Nephron (organoid): ENCODE results near the gene AHRR.

Source experiments
- H3K27ac Mint-ChIP-seq, 3 experiments: 2 replicates each; pipeline ENCODE4 v1.8.0; 2020; ENCODE audit warnings: mixed read lengths in 3 of 3, mild to moderate bottlenecking in 2 of 3, moderate library complexity in 1 of 3
- H3K27me3 Mint-ChIP-seq: 2 replicates; pipeline ENCODE4 v1.8.0; 2021; ENCODE audit warnings: low read depth, mild to moderate bottlenecking, moderate library complexity, mixed read lengths
- H3K36me3 Mint-ChIP-seq: 2 replicates; pipeline ENCODE4 v1.8.0; 2020; ENCODE audit warnings: low read depth, mixed read lengths
- H3K4me1 Mint-ChIP-seq: 2 replicates; pipeline ENCODE4 v1.8.0; 2020; ENCODE audit warnings: mixed read lengths
- H3K4me3 Mint-ChIP-seq, 3 experiments: 2 replicates each; pipeline ENCODE4 v1.8.0; 2020; ENCODE audit warnings: mild to moderate bottlenecking in 3 of 3, mixed read lengths in 3 of 3, moderate library complexity in 2 of 3
- H3K9me3 Mint-ChIP-seq: 2 replicates; pipeline ENCODE4 v1.8.0; 2020; ENCODE audit warnings: mixed read lengths
- TF ChIP-seq, protein P1 (sequence below), 3 experiments: fragments of 200-600 bp; sonication (generic); IDR thresholded peaks; one replicate each; pipeline ENCODE4 v1.5.0; 2021; ENCODE audit warnings: antibody characterized with exemption in 3 of 3; ENCODE audit not compliant: unreplicated experiment in 3 of 3

The AHRR gene

DNA sequence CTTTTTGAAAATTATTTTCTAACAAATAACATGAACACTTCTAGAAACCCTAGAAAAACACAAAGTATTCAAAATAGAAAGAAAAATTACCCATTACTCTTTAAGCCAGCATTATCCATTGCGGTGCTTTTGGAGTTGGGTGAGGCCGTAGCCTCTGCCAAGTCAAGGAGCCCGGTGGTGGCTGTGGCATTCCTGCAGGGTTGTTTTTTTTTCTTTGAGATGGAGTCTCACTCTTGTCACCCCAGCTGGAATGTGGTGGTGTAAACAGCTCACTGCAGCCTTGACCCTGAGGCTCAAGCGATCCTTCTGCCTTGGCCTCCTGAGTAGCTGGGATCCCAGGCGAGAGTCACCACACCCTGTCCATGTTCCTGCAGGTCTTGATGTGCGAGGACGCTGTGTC, 8.2 kb upstream of the AHRR start:
- no peaks in the 10 kb centered on the region for H3K9me3 Mint-ChIP-seq
- H3K4me1 Mint-ChIP-seq, result peaks cover 5% of the 10 kb centered on the region
- peaks cover 17% of the 10 kb centered on the region for H3K27me3 Mint-ChIP-seq
- H3K27ac Mint-ChIP-seq, result no peak overlapping the region
- TF ChIP-seq, protein P1, sequence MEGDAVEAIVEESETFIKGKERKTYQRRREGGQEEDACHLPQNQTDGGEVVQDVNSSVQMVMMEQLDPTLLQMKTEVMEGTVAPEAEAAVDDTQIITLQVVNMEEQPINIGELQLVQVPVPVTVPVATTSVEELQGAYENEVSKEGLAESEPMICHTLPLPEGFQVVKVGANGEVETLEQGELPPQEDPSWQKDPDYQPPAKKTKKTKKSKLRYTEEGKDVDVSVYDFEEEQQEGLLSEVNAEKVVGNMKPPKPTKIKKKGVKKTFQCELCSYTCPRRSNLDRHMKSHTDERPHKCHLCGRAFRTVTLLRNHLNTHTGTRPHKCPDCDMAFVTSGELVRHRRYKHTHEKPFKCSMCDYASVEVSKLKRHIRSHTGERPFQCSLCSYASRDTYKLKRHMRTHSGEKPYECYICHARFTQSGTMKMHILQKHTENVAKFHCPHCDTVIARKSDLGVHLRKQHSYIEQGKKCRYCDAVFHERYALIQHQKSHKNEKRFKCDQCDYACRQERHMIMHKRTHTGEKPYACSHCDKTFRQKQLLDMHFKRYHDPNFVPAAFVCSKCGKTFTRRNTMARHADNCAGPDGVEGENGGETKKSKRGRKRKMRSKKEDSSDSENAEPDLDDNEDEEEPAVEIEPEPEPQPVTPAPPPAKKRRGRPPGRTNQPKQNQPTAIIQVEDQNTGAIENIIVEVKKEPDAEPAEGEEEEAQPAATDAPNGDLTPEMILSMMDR (IDR thresholded peaks at IDR 0.05; ENCODE audit: unreplicated experiment in 3 of 3), result no peak
- no peak overlapping the region for H3K4me3 Mint-ChIP-seq
- peaks cover 26% of the 10 kb centered on the region for H3K36me3 Mint-ChIP-seq

DNA sequence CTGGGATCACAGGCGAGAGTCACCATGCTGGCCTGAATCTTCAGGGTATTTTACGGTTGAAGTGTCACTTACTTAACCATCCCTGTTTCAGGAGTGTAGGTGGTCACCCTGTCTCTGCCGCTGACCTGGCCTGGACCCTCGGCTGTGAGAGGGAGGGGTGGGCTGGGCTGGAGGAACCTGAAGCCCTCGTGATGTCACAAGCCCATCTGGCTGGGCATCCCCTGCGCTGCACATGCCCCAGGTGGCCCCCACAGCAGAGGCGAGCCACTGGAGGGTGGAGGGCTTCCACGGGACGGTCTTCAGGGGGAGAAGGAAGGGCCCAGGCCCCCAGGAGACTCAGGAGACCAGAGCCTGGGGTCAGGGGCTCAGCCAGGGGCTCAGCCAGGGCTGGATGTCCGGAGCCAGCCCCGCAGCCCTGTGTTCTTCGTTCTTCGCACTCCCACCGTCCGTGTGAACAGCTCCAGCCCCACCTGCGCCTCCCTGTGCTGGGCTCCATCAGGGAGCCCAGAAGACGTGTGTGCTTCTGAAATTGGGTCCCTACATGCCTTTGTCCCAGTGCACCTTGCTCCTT, 7.6 kb upstream of the AHRR start:
- Mint-ChIP-seq H3K4me3 (no peak overlapping the region), H3K27ac (no peak overlapping the region), H3K9me3 (no peaks in the 10 kb centered on the region), H3K27me3 (peaks cover 23% of the 10 kb centered on the region), H3K4me1 (no peaks in the 10 kb centered on the region), H3K36me3 (peaks cover 21% of the 10 kb centered on the region)
- TF ChIP-seq, protein P1 (IDR thresholded peaks at IDR 0.05; ENCODE audit: unreplicated experiment in 3 of 3), result no peak

DNA sequence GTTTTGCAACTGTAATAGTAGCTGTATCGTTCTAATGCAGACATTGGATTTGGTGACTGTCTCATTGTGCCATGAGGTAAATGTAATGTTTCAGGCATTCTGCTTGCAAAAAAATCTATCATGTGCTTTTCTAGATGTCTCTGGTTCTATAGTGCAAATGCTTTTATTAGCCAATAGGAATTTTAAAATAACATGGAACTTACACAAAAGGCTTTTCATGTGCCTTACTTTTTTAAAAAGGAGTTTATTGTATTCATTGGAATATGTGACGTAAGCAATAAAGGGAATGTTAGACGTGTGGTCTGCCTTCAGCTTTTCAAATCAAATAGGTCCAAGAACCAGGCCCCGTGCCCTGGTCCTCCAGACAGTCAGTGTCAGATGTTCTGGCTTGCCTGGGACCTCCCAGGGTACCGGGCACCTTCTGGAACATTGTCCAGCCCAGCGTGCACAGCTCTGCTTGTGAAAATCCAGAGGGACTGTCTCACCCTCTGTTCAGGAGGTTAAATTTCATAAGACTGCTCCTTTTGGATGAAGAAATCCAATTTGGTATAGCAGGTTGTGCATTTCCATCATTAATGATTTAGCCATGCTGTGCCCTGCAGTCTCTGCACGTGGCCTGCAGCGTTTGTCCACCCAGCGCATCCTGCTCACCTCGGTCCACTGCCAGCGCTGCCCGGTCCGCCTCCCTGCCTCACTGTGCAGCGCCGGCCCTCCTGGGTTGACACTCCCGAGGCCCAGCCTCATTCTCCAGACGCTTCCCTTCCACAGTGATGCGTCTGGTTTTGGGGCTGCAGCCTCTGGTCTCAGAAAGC, 6.6 kb upstream of the AHRR start:
- Mint-ChIP-seq H3K27me3 (peaks cover 33% of the 10 kb centered on the region), H3K4me3 (no peak overlapping the region), H3K4me1 (no peaks in the 10 kb centered on the region), H3K36me3 (peaks cover 21% of the 10 kb centered on the region), H3K27ac (no peak overlapping the region), H3K9me3 (no peaks in the 10 kb centered on the region)
- TF ChIP-seq, protein P1 (IDR thresholded peaks at IDR 0.05; ENCODE audit: unreplicated experiment in 3 of 3), result no peak

DNA sequence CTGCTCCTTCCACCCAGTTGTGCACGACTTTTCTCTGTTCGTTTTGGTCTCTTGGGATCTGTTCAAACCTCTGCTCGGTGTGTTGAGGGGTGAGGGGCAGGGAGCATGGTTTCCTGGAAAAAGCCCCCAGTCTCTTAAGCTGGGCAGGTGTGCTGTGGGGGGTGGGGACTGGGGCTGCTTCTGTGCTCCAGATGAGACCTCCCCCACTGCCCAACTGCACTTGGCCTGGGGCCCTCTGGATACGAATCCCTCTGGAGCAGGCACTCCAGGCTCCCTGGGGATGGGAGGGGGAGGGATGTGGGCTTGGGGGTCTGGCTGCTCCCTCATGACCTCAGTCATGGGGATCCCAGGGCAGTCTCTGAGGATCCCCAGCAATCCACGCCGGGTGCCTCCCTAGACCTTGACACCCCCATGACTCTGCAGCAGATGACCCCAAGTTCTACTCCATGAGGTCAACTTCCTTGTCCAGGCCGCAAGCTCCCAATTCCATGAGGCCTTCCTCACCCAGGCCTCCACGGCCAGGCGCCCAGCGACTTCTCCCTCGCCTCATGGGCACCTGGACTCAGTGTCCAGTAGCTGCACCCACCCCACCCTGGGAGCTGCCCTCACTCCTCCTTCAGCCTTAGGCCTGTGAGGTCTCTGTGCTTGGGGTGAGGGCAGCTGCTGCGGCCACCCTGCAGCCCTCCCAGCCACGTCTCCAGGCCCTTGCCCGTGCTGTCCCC, 5.9 kb upstream of the AHRR start:
- peaks cover 41% of the 10 kb centered on the region for H3K27me3 Mint-ChIP-seq
- H3K9me3 Mint-ChIP-seq, result no peaks in the 10 kb centered on the region
- no peak overlapping the region for H3K27ac Mint-ChIP-seq
- TF ChIP-seq, protein P1 (IDR thresholded peaks at IDR 0.05; ENCODE audit: unreplicated experiment in 3 of 3), result no peak
- H3K36me3 Mint-ChIP-seq, result peaks cover 21% of the 10 kb centered on the region
- H3K4me1 Mint-ChIP-seq, result no peaks in the 10 kb centered on the region
- no peak overlapping the region for H3K4me3 Mint-ChIP-seq

DNA sequence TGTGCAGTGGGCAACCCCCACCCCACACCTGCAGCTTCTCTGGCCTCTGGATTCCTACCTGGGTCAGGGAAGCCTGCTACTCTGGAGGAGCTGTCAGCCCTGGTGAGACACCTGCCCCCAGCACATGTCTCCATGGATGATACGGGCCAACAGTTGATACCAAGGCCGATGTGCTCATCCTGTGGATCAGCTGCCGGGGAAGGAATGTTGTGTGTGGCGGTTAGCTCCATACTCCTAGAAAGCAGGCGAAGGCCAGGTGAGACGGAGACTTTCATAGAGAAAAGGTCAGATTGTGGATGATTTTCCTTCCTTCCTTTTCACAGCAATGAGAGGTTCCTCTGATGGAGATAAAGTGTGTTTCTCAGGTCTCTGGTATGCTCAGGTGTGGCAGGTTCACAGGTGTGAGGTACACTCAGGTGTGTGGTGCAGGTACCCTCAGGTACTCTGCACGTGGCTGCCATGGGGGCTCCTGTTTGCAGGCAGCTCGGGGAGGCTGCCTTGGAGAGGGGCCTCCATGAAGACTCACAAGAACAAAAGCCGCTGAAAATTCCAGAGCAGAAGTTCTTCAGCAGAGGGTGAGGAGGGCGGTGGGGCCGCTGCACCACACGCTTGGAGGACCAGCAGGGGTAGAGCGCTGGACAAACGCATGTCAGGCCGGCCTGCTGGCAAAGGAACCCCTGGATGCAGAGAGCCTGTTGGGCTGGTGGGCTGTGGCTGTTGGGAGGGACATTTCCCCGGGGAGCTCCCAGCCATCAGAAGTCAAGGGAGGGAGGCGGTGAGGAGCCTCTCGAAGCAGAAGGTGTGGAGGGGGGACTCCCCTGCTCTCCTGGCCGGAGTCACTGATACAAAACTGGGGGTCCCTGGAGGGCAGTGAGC, 5.1 kb upstream of the AHRR start:
- Mint-ChIP-seq H3K27me3 (peaks cover 48% of the 10 kb centered on the region), H3K9me3 (no peaks in the 10 kb centered on the region), H3K4me3 (no peak overlapping the region), H3K36me3 (peaks cover 14% of the 10 kb centered on the region), H3K4me1 (no peaks in the 10 kb centered on the region), H3K27ac (no peak overlapping the region)
- TF ChIP-seq, protein P1 (IDR thresholded peaks at IDR 0.05; ENCODE audit: unreplicated experiment in 3 of 3), result no peak
